A673 (cell line): Measurements from ENCODE around the gene ZNF385B. TPM values are rescaled to one million over a fixed set of nuclear protein-coding genes. Genes with fewer than 3 reads are reported as not detected.

Source experiments
- BruUV-seq: library from RNA; stranded (reverse); fragments of 400-500 nt; replicated peaks from 2 replicates; lab custom pipeline; 2021; lab: Mats Ljungman, UMichigan
- CTCF ChIA-PET: fragments of 300-600 bp; sonication (Branson Sonifier 250); formaldehyde crosslinking; loops from one replicate; lab custom pipeline; 2022; ENCODE audit warnings: antibody characterized with exemption; lab: Charles Lee
- POLR2A ChIA-PET: fragments of 300-600 bp; sonication (Branson Sonifier 250); formaldehyde crosslinking; loops from one replicate; lab custom pipeline; 2022; ENCODE audit warnings: antibody characterized with exemption; ENCODE audit not compliant: low non-redundant PET; lab: Charles Lee
- DNase-seq: peaks from one replicate; pipeline ENCODE4 v3.0.0-alpha.2; 2015; ENCODE audit warnings: low spot score
- H3K27ac ChIP-seq: fragments of 200-600 bp; sonication (generic); 2 replicates; pipeline ENCODE4 v1.5.1; 2016; ENCODE audit warnings: mixed run types, low read depth, mild to moderate bottlenecking, mixed read lengths, antibody characterized with exemption, low read length; ENCODE audit not compliant: poor library complexity, severe bottlenecking
- H3K27me3 ChIP-seq: fragments of 200-600 bp; sonication (generic); replicated peaks from 2 replicates; pipeline ENCODE4 v1.6.1; 2017; ENCODE audit warnings: mixed run types, low read depth, mild to moderate bottlenecking, mixed read lengths, antibody characterized with exemption, low read length; ENCODE audit not compliant: insufficient read depth, poor library complexity
- H3K36me3 ChIP-seq: fragments of 200-600 bp; sonication (generic); 2 replicates; pipeline ENCODE4 v1.6.1; 2016; ENCODE audit warnings: mixed run types, mild to moderate bottlenecking, mixed read lengths, antibody characterized with exemption, low read length; ENCODE audit not compliant: insufficient read depth, poor library complexity, severe bottlenecking
- H3K4me1 ChIP-seq: fragments of 200-600 bp; sonication (generic); 2 replicates; pipeline ENCODE4 v1.6.1; 2017; ENCODE audit warnings: mixed run types, mild to moderate bottlenecking, mixed read lengths, antibody characterized with exemption, low read length; ENCODE audit not compliant: insufficient read depth, poor library complexity, severe bottlenecking
- H3K4me3 ChIP-seq: fragments of 200-600 bp; sonication (generic); 2 replicates; pipeline ENCODE4 v1.5.1; 2016; ENCODE audit warnings: low read depth, mixed run types, mild to moderate bottlenecking, mixed read lengths, low read length; ENCODE audit not compliant: poor library complexity, severe bottlenecking
- H3K9me3 ChIP-seq: fragments of 200-600 bp; sonication (generic); 2 replicates; pipeline ENCODE4 v1.6.1; 2016; ENCODE audit warnings: mixed run types, low read depth, mild to moderate bottlenecking, mixed read lengths, antibody characterized with exemption, low read length; ENCODE audit not compliant: poor library complexity, severe bottlenecking
- EZH2 ChIP-seq: fragments of 200-600 bp; sonication (generic); IDR thresholded peaks from 2 replicates; pipeline ENCODE4 v1.6.1; 2017; ENCODE audit warnings: borderline replicate concordance, low read depth, mild to moderate bottlenecking, mixed read lengths, antibody characterized with exemption, low read length; ENCODE audit not compliant: poor library complexity, severe bottlenecking
- intact Hi-C: fragments of 100-400 bp; cut with micrococcal nuclease; formaldehyde crosslinking; loops from one replicate; pipeline ENCODE4 v1.10.0; 2022; ENCODE audit not compliant: unreplicated experiment
- total RNA-seq: library from RNA; stranded (reverse); gene quantifications from 2 replicates; pipeline ENCODE4 v1.2.3, GENCODE V29; 2021
- TF ChIP-seq, protein P1 (sequence below): fragments of 300-800, 200-600 bp; sonication (generic); conservative IDR thresholded peaks from 2 replicates; pipeline ENCODE4 v1.5.1; 2017; ENCODE audit warnings: low read depth, mild to moderate bottlenecking, antibody characterized with exemption, low read length, moderate library complexity, mixed read lengths

The ZNF385B gene
- total RNA-seq, 1 experiment from 2014 or later, result not detected

DNA sequence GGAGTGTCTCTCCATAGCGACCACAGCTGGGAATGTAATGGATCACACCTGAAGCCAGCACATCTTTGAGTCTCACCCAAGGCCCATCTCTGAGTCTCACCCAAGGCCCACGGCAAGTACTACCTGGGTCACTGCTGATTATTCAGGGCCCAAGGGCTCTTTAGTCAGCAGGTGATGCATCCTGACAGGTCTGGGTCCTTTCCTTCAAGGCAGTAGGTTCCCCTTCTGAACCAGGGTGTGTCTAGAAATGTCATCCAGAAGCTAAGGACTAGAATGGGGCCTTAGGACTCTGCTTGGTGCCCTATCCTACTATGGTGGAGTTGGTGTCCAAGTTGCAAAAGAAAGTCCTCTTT is 248.1 kb downstream of the ZNF385B start:
- intact Hi-C loops, result no loop called here
- no peaks in the 10 kb centered on the region for H3K9me3 ChIP-seq
- BruUV-seq, result no TSS peak
- H3K4me3 ChIP-seq, result no peak overlapping the region
- ChIA-PET CTCF (no interaction called here), POLR2A (no interaction called here)
- H3K36me3 ChIP-seq, result no peaks in the 10 kb centered on the region
- H3K4me1 ChIP-seq, result no peaks in the 10 kb centered on the region
- no peaks in the 10 kb centered on the region for H3K27me3 ChIP-seq
- no peak overlapping the region for H3K27ac ChIP-seq
- TF ChIP-seq EZH2, result no peak
- TF ChIP-seq, protein P1, sequence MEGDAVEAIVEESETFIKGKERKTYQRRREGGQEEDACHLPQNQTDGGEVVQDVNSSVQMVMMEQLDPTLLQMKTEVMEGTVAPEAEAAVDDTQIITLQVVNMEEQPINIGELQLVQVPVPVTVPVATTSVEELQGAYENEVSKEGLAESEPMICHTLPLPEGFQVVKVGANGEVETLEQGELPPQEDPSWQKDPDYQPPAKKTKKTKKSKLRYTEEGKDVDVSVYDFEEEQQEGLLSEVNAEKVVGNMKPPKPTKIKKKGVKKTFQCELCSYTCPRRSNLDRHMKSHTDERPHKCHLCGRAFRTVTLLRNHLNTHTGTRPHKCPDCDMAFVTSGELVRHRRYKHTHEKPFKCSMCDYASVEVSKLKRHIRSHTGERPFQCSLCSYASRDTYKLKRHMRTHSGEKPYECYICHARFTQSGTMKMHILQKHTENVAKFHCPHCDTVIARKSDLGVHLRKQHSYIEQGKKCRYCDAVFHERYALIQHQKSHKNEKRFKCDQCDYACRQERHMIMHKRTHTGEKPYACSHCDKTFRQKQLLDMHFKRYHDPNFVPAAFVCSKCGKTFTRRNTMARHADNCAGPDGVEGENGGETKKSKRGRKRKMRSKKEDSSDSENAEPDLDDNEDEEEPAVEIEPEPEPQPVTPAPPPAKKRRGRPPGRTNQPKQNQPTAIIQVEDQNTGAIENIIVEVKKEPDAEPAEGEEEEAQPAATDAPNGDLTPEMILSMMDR, result no peak
- no peak for DNase-seq

DNA sequence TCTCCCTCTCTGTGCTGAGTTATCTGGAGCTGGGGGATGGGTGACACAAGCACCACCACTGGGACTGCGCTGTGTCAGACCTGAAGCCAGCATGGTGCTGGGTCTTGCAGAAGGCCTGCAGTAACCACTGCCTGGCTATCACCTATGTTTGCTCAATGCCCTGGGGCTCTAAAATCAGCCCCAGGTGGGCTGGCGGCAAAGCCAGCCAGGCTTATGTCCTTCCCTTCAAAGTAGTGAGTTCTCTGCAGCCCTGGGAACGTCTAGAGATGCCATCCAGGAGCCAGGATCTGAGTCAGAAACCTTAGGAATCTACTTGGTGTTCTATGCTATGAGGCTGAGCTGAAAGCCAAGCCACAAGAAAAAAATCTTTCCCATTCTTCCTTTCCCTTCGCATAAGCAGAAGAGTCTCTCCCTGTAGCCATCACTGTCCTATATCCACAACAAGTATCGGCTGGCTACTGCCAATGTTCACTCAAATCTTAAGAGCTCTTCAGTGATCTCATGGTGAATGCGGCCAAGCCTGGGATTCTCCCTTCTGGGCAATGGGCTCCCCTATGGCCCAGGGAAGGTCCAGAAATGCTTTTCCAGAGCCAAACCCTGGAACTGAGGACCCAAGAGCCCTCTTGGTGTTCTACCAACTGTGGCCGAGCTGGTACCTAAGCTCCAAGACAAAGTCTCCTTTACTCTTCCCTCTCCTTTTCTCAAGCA is 248.7 kb downstream of the ZNF385B start:
- no TSS peak for BruUV-seq
- H3K27ac ChIP-seq, result no peak overlapping the region
- CTCF ChIA-PET, result no interaction called here
- no peaks in the 10 kb centered on the region for H3K27me3 ChIP-seq
- TF ChIP-seq, protein P1, result no peak
- no peak for TF ChIP-seq EZH2
- H3K9me3 ChIP-seq, result no peaks in the 10 kb centered on the region
- no peak for DNase-seq
- POLR2A ChIA-PET, result no interaction called here
- H3K36me3 ChIP-seq, result no peaks in the 10 kb centered on the region
- intact Hi-C loops, result no loop called here
- no peak overlapping the region for H3K4me3 ChIP-seq
- H3K4me1 ChIP-seq, result no peaks in the 10 kb centered on the region

- H3K36me3 ChIP-seq, result no peaks in the 10 kb centered on the region
- DNase-seq, result no peak
- ChIA-PET CTCF (no interaction called here), POLR2A (no interaction called here)
- H3K27ac ChIP-seq, result no peak overlapping the region
- BruUV-seq, result no TSS peak
- intact Hi-C loops, result no loop called here
- no peaks in the 10 kb centered on the region for H3K9me3 ChIP-seq
- TF ChIP-seq, protein P1, result no peak
- TF ChIP-seq EZH2, result no peak
- H3K4me1 ChIP-seq, result no peaks in the 10 kb centered on the region
- H3K4me3 ChIP-seq, result no peak overlapping the region
- no peaks in the 10 kb centered on the region for H3K27me3 ChIP-seq
Measured at GRCh38 chr2:179612108-179612507, 249.3 kb downstream of the ZNF385B start.
